GM18867 (cell line): Measurements from ENCODE around the gene ARHGAP26.
A peak's percentile ranks its signal among the peaks of the same experiment; 100 is the strongest.

Experiments
- ATAC-seq: cut with Tn5 transposase; IDR thresholded peaks from one replicate; pipeline ENCODE4 v1.9.1; 2021; ENCODE audit warnings: mild to moderate bottlenecking, moderate library complexity; ENCODE audit not compliant: unreplicated experiment

Gene ARHGAP26

DNA sequence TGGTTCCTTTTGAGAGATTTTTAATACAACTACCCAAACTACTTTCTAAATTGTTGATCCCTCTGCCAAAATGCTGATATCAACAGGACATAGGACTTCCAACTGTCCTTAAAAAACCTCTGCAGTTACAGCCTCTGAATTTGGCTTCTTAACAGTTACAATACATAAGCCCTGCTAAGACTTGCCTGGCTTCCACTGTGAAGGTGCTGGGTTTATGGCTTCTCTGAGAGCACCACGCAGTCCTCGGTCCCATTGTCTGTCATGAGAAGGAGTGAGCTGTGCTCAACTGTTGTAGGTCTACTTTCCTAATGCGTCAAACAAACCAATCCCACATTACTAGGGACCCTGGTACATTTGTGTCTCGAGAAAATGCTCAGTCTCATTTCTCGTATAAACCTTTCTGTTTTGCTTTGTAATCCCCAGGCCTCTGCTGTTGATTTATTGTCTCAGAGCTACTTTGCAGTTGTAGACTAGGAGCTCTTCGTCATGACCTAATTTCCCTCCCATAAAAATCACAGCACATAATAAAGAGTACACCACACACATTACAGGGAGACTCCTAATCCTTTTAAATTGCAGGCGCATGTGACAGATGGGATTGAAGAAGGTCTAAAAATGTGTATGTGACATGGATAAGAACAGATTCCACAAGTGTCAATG is 358.4 kb downstream of the ARHGAP26 start:
- no peak for ATAC-seq

- ATAC-seq, result no peak
These were observed 359.0 kb downstream of the ARHGAP26 start for GRCh38 chr5:143129203-143129602.

GRCh38 chr5:143129910-143130612 is 359.9 kb downstream of the ARHGAP26 start:
- ATAC-seq, result no peak

DNA sequence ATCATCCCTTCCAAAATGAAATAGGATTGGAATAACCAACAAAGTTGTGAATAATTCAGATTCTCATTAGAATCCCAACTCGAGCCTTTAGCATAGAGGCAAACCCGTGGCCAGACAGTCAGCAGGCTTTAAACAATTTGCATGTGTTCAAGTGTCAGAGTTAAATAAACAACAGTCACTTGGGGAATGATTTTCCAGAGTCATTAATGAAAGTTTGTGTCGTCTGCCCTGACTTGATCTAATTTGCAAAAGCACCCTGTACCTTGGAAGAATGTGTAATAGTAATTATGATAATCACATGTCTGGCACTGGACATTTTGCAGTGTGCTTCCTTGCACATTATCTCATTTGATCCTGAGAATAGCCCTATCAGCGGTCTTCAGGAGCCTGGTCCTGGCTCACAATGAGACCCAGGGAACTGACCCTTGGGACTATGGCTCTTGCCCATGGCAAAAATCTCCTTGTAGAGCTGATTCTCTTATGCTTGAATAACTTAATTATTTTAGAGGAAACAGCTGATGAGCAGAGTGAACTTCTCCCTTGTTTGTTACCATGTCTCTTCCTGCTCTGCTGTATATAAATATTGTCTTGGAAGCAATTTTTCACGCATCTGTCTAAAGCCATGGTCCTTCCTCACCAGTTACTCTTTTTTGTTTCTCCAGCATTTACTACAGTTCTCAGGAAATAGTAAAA is 360.6 kb downstream of the ARHGAP26 start:
- no peak for ATAC-seq

DNA sequence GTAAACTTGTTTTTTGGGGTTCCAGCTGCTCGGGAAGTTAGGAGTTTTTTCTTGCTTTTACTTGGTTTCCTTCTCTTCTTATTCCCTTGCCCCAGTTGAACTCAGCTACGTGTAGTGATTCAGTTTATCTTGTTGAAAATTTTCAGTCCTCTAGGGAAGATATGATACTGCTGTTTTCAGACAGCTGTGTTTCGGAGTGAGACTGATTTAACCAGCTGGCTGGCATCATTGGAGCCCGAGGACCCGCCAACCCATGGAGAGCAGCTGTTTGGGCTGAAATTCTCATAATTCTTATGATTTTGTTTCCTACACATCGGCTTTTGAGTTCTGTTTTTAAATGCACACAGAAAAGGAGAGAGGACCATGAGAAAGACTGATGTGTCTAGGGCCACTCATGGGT is 361.8 kb downstream of the ARHGAP26 start:
- ATAC-seq, result no peak

- no peak for ATAC-seq
These were observed 362.6 kb downstream of the ARHGAP26 start for GRCh38 chr5:143132739-143133138.

GRCh38 chr5:143133721-143134120 is 363.5 kb downstream of the ARHGAP26 start:
- no peak for ATAC-seq

GRCh38 chr5:143134269-143134668 is 364.1 kb downstream of the ARHGAP26 start:
- no peak for ATAC-seq

GRCh38 chr5:143134900-143135299 is 364.7 kb downstream of the ARHGAP26 start:
- ATAC-seq, result peak; percentile 68

- no peak for ATAC-seq
These were observed 365.8 kb downstream of the ARHGAP26 start for GRCh38 chr5:143135832-143136551.

DNA sequence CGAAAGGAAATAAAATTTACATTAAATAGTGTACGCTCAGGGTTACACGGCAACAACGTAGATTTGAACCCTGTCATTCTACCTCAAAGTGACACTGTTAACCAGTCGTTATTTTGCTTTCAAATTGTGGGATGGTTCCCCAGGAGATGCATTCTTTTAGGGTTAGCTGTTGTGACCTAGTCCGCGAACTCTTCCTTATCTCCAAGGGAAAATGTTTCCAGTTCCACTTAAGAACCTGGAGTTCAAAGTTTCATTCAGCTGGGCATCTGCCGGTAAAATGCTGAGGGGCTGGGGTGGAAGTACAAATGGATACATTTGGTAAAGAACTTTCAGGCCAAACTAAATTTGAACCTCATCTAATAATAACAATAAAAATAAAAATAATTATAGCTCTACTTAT is 368.7 kb downstream of the ARHGAP26 start:
- ATAC-seq, result no peak

DNA sequence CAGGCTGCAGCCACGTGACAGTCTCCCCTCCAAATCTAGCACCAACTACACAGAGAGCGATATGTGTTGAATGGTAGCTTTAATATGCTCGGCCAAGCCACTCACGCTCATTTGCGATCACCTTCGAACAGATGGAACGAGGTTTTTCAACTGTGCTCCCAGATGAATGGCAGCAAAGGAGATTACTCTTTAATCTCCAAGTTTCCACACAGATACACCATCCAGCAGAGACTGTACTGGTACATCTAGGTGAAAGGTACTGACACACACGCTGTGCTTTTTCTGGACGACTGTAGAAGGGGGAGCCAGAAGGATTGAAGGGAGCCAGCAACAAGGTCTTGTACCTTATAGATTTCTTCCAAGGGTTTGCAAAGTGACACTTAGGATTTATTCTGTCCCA is 369.4 kb downstream of the ARHGAP26 start:
- ATAC-seq, result no peak

- ATAC-seq, result no peak
These were observed 370.5 kb downstream of the ARHGAP26 start for GRCh38 chr5:143140492-143141203.

DNA sequence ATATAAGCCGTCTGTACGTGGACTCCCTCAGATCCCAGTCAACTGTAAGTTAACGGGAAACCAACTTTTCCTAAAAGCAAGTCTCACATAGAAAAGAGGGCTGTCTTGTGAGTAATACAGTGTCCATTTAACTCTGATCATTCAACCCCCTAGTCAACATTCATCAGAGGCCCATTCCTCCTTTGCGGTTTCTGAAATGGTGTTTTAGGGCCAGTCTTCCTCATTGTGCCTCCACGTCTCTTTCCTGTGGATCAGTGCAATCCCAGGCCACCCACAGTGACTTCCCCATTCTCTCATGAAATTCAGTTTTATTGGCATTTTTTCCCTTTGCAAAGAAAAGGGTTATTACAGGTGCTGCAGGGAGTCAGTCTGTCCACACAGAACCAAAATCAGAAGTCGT is 371.5 kb downstream of the ARHGAP26 start:
- ATAC-seq, result no peak

DNA sequence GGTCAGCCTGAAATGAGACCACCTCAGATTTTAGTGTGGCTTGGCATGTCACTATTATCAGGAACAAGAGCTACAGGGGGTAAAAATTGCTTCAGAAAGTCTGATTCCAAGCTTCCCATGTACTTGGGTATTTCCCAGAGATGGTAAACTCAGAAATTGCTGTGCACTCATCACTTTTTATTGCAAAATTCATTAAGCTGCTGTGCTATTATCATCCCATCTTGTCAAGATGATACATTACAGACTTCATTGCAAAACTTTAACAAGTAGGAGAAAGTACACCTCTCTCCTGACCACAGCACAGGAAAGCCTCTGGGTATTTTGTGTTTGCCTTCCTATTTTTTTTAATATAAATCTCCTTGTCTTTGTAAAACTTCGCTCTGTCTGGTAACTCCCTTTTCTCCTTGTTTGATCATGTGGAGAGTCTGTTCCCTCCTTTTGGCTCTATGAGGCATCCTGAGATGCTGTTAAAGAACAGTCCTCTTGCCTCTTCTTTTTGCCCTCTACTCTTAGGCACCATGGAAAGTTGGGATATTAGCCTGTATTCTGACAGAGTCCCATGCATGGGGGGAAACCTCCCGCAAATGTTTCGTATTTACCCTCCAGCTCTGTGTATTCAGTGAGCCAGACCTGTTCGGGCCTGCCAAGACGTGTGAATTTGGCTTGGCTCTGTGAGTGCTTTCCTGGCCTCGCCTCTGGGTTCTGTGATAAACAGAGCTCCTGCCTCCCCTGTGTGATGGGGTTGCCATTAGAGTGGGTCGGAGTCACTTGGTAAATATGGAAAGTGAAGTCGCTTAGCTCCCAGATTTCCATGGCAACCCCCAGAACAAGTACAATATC is 372.6 kb downstream of the ARHGAP26 start:
- ATAC-seq, result no peak

DNA sequence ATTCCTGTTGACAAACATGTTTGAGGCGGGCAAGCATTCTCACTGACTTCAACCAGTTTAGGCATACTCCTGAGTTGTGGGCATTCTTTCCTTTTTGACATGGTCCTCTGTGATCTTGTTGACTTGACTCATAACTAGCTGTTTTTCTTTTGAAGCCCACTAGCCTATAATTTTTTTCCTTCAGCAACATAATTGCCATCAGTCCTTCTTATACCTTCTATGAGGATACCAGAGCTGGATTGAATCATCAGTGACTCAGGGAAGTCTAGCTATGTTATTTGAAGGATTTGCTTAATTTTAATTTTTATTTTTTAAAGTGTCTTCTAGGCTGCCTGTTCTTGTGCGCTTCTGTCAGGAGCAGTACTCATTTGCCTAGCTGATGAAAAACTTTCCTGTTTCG is 373.8 kb downstream of the ARHGAP26 start:
- ATAC-seq, result no peak

DNA sequence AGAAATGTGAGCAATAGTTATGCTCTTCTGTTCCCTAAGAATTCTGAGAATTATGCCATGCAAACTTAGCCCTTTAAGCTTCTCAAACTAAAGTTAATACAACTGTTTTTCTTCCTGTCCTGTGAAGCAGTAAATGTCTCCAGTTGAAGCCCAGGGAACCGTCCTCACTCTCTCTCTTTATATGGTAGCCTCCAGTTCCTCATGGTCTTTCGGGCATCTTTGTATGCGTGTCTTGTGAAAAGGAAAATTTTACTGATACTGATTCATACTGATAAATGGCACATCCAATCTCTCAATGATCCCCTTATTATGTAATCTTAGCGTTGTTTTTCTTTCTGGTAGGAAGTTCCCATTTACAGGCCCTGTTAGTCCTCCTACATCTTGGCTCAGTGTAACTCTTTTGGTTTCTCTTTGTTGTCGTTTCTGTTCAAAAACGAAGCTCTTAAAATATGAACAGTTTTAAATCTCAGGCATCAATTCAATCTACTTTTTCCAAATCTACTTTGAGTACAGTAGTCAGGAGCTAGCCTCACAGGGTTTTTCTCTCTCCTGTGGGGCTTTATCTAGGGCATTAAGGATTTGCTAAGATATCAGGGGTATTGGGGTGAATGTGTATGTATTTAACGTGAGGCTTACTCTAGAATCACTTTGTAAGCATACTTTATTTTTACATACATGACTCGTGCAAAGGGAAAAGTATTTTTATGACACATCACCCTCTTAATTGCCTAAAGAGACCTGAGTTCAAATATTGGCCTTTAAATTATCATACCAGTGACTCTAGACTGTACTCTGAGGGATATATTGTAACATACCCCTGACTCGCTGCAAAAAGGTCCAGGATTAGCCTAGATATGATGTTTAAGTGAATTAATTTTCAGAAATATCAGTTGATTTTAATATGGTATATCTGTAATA is 375.3 kb downstream of the ARHGAP26 start:
- no peak for ATAC-seq

DNA sequence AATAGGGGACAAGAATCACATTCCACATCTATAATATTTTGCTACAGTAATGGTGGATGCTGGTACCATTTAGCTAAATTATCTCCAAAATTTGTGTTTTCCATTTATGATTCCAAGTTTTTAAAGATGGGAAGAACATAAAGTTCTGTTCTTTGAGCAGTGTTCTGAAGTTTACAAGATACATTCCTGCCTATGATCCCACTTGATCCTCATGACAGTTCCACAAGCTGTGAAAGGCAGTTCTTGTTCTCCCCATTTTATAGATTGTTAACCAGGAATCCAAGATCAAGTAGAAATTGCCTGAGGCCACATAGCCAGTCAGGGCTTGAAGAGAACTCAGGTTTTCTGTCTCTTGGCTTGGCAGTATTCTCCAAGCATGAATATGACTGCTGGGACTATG is 376.0 kb downstream of the ARHGAP26 start:
- no peak for ATAC-seq

GRCh38 chr5:143147383-143147782 is 377.2 kb downstream of the ARHGAP26 start:
- ATAC-seq, result no peak
